ENCODE data around the gene COPS7B. TPM values are rescaled to one million over a fixed set of nuclear protein-coding genes. Genes with fewer than 3 reads are reported as not detected.
"Not testable (repeated sequence)": the region's sequence is repeated elsewhere in the genome, so short reads cannot be mapped to it uniquely, and the experiment has no call there.

The COPS7B gene
- total RNA-seq (2014; rRNA removed; shearing (Covaris generic)) = 15.5 and 20.8 TPM in 2 replicates

DNA sequence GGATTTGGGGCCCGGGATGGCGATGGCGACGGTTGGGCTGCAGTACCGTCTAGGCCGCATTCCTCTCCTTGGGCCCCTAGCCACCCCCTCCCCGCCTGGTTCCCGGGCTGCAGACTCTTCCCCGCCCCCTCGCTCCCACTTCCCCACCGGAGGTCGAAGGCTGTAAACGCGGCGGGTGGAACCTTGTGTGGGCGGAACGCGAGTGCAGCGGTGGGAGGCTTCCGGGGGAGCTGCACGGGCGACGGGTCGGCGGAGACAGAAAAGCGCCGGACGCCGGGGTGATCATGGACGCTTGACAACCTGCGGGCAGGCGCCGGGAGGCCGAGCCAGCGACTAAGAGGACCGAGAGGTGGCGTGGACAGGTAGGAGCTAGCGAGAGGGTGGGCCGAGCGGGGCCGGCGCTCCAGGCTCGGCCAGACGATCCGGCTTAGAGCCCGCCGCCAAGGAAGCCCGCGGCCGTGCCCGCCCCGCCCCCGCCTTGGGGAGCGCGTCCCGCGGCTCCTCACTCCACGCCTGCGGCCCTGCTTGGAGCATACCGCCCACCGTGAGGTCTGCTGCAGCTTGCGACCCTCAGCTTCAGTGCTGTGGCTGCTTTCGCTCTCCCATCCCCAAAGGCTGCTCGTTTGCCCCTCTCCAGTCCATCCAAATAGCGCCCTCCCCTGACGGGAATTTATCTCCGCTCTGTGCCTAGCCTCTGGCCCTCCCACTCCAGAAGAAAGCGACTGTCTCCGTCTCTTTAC is at the start of gene COPS7B:
COPS7B (plus strand) TSS at position 269 of the 740 bp plus-strand sequence. CDS start 2,126 bp downstream, outside the sequence.
- peak; percentile 65 for DNase-seq (ENCODE audit: low read depth)

DNA sequence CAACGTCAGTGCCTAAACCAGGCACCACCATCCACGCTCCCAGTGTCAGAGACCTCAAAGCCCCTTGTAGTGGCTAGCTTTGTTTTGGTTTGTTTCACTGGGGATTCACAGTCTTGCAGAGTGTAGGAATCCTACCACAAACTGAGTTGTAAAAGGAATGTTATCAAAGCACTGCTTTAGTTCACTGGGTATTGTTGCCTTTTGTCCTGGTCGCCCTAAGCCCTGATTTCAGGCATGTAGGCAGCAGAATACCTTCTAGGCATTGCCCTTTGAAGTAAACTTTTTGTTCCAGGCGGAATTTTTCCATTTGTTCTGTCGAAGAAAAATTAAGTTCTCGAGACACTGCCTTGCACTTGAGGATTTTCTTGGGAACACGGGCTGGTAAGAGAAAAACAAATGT is 48.5 kb upstream of the COPS7B start:
- DNase-seq (ENCODE audit: low read depth) = no peak

DNA sequence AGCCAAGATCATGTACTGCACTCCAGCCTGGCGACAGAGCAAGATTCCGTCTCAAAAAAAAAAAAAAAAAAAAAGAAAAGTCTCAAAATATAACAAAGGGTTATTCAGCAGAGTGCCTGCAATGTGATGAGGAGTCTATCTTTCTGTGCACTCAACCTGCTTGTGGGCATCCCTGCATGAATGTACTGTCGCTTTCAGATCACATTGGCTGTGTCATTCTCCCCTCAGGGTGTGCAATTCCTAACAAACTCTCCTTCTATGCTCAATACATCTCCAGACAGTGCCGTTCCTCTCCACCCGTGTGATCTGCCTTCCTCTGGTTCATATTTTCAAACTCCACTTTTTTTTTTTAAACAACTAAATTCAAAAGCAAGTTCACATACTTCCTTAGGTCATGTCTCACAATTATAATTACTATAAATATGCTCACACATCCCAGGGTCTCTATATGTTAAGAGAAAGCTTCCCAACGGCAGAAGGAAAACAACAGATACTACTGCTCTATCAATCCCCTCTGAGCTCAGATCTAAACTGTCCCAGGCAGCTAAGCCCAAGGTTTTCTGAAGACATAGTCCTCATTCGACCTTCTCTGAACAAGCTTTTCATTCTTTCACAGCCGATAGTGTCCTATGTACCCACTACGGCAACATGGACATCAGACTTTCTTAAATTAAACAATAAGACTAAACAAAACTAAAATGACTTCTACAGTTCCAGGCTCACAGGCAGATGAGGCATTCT is 42.7 kb upstream of the COPS7B start:
- no peak for DNase-seq (ENCODE audit: low read depth)

DNA sequence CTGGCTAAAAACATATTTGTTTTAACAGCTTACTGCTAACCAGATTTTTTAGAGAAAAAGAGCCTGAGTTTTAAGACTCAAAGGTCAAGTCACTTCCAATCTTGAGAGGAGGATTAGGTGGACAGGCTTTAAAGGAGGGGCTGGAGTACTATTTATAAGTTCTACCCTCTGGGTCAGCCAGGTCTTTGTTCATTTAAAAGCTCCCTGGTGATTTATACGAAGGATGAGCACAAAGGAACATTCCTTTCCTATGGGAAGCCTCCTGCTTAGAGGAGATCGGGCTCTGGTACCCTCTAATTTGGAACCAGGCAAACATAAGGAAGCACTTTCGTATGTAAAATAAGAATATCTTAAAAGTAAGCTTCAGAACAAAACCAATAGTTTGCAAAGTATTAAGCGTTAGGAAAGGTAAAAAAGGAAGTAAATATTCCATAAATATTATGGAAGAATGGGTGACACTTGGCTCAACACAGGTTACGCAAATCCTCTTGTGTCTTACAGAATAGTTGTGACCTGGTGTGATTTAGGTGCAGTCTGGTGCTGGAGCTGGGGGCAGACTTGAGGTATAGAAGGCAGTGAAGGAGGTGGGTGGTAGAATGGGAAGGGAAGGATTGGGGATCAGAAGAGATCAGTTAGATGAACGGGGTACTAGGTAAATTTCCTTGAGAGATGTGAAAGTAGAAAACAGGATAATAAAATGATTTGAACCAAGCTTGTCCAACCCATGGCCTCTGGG is 40.8 kb upstream of the COPS7B start:
- no peak for DNase-seq (ENCODE audit: low read depth)

DNA sequence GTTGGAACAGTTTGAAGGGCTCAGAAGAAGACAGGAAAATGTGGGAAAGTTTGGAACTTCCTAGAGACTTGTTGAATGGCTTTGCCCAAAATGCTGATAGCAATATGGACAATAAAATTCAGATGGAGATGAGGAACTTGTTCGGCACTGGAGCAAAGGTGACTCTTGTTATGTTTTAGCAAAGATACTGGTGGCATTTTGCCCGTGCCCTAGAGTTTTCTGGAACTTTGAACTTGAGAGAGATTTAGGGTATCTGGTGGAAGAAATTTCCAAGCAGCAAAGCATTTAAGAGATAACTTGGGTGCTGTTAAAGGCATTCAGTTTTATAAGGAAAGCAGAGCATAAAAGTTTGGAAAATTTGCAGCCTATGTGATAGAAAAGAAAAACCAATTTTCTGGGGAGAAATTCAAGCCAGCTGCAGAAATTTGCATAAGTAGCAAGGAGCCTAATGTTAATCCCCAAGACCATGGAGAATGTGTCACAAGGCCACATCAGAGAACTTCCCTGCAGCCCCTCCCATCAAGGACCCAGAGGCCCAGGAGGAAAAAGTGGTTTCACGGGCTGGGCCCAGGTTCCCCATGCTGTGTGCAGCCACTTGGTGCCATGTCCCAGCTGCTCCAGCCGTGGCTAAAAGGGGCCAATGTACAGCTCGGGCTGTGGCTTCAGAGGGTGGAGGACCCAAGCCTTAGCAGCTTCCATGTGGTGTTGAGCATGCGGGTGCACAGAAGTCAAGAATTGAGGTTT is 37.9 kb upstream of the COPS7B start:
- not testable (repeated sequence) for DNase-seq (ENCODE audit: low read depth)

DNA sequence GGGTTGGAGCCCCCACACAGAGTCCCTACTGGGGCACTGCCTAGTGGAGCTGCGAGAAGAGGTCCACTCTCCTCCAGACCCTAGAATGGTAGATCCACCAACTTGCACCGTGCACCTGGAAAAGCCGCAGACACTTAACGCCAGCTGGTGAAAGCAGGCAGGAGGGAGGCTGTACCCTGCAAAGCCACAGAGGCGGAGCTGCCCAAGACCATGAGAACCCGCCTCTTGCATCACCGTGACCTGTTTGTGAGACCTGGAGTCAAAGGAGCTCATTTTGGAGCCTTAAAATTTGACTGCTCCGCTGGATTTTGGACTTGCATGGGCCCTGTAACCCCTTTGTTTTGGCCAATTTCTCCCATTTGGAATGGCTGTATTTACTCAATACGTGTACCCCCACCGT is 37.2 kb upstream of the COPS7B start:
- not testable (repeated sequence) for DNase-seq (ENCODE audit: low read depth)

DNA sequence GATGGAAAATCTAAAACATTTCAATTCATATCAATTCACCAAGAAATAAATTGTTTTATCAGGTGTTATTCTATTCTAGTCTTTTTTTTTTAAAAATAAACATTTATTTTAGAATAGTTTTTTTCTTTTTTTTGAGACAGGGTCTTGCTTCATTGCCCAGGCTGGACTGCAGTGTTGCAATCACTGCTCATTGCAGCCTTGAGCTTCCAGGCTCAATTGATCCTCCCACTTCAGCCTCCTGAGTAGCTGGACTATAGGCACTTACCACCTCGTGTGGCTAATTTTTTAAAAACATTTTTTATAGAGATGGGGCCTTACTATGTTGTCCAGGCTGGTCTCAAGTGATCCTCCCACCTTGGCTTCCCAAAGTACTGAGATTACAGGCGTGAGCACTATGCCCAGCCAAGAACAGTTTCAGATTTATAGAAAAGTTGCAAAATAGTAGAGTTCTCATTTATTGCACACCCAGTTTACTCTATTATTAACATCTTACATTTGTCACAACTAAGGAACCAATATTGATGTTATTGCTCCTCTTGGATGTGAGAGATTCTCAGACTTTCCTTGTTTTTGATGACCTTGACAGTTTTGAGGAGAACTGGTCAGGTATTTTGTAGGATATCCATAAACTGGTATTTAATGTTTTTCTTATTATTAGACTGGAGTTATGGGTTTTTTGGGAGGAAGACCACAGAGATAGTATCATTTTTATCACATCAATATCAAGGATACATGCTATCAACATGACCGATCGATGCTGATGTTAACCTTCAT is 35.0 kb upstream of the COPS7B start:
- DNase-seq (ENCODE audit: low read depth) = no peak

DNA sequence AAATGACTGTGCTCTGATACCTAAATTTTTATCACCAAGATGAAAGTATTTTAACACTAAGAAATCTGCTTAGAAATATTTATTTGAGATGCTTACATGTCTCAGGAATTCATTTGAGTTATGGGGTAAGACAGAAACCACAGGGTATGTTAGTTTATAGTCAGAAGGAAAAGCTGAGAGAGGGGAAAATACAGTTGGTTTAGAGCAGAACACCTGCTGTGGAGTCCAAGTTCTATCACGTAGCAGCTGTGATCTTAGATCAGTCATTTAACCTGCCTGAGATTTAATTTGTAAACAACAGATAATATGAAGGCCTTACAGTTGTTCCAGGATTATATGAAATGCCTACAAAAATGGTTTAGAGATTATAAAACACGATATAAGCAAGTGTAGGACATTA is 34.2 kb upstream of the COPS7B start:
- DNase-seq (ENCODE audit: low read depth) = no peak

DNA sequence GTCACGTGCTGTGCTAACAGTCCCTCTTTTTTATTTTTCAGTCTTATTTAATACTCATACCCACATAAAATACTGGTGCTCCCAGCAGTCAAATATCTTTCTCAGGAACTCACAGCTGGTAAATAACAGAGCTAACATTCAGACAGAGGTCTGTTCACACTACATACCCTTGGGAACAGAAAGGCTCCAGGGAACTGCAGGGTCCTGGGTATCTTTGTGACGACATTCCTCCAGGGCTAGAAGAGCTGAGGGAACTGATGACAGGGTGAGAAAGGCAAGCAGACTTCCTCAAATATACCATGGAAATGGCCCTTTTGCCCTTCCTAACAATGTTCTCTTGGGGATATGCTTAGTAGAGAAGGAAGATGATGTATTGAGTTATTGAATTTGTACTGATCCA is 24.5 kb upstream of the COPS7B start:
- DNase-seq (ENCODE audit: low read depth) = no peak

DNA sequence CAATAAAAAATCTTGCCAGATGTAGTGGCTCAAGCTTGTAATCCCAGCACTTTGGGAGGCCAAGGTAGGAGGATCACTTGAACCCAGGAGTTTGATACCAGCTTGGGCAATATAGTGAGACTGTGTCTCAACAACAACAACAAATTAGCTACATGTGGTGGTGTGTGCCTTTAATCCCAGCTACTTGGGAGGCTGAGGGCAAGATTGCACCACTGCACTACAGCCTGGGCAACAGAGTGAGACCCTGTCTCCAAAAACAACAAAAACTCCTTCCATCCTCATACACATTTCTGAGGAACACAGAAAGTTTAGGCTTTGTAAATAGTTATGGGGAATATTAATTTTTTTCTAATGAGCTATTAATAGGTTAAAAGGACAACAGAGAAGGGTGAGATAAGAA is 22.1 kb upstream of the COPS7B start:
- DNase-seq (ENCODE audit: low read depth) = no peak

DNA sequence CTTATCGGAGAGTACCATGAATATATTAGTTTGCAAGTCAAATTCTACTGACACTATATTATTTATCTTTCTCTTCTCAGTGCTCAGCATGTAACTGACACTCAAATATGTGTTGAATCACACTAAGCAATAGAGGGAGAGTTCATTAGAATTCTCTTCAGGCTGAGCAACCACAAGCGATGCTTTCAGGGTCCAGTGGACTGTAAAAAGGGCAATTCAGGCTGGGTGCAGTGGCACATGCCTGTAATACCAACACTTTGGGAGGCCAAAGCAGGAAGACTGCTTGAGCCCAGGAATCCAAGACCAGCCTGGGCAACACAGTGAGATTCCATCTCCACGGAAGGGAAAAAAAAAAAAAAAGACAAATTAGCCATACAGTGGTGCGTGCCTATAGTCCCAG is 21.5 kb upstream of the COPS7B start:
- no peak for DNase-seq (ENCODE audit: low read depth)

DNA sequence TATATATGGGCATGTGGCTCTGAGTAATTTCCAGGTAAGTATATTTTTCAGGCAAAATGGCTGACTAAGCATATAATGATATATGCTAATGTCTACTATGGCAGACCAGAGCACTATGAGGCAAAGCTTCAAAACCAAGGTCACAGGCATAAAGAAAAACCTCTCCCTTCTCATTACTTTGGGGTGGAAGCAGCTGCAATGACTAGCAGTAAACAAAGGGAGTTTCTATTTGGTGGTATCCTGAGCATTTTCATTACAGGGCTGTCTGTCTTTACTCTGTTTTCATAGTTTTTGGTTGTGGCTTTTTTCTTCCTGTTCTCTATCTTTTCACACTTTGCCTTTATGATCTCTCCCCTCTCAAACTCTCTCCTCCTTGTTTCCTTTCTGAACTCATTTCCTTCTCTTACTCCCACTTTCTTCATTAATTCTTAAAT is 20.7 kb upstream of the COPS7B start:
- no peak for DNase-seq (ENCODE audit: low read depth)

DNA sequence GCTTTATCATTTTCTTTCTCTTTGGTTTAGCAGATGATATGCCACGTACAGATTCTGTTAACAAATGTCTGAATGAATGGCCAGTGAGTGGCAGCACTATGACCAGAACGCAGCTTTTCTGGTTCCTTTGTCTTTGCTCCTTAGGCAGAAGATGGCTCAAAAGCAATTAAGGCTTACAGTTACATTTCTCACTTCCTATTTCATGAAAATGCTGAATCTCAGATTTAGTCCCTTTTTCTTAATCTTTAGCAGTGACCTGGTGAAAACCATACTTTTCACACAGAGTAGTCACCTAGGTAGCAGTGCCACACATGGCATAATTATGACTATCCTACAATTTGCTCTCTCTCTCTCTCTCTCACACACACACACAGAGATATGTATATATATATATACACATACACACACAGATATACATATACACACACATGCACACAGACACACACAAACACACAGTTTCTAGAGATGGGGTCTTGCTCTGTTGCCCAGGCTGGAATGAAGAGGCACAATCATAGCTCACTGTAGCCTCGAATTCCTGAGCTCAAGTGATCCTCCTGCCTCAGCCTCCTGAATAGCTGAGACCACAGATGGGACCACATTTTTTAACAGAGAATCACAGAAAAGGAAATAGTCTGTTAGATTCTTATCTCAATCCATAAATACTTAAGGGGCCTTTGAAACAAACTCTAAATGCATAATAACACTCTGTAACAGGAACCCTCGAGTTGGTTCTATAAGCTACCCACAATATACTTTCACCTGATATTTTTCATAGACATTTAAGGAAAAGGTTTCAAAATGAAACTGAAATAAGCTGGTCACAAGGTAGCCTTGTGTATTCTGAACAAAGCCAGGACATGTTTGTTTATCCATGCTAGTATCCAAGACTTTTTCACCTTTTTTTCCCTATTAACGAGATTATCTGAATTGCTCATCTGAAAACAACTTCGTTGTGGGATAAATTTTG is 16.8 kb upstream of the COPS7B start:
- DNase-seq (ENCODE audit: low read depth) = no peak

DNA sequence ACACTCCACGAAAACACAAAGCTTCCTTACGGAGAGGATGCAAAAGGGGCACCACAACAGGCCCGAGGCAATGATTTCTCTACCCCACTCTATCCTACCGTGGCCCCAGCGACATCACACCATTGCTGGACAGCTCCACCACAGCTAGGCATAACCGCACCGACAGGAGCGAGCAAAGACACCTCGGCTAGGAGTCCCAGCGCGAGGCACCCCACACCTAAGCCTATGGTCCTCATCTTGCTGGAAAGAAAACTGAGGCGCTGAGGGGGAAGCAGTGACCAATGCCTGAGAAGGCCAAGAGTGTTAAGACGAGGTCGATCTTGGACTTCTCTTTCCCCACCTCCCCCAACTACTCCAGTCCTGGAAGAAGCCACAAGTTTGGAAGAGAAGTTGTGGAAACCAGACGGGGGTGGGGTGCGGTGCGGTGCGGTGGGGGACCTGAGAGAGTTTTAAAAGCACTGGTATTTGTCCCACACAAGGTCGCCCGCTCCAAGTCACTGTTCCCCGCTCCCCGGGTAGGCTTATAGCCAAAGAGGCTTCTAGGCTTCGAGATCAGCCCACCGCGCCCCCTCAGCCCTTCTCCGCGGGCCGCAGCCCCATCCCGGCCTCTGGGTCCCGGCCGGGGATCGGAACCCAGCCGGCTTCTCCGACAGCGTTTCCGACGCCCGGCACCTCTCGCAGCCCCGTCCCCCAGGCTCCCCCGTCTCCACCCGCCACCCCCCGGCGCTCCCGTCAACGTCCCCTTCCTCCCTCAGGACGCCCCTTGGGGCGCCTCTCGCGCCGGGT is 5.9 kb upstream of the COPS7B start:
- DNase-seq (ENCODE audit: low read depth) = peak; percentile 25

DNA sequence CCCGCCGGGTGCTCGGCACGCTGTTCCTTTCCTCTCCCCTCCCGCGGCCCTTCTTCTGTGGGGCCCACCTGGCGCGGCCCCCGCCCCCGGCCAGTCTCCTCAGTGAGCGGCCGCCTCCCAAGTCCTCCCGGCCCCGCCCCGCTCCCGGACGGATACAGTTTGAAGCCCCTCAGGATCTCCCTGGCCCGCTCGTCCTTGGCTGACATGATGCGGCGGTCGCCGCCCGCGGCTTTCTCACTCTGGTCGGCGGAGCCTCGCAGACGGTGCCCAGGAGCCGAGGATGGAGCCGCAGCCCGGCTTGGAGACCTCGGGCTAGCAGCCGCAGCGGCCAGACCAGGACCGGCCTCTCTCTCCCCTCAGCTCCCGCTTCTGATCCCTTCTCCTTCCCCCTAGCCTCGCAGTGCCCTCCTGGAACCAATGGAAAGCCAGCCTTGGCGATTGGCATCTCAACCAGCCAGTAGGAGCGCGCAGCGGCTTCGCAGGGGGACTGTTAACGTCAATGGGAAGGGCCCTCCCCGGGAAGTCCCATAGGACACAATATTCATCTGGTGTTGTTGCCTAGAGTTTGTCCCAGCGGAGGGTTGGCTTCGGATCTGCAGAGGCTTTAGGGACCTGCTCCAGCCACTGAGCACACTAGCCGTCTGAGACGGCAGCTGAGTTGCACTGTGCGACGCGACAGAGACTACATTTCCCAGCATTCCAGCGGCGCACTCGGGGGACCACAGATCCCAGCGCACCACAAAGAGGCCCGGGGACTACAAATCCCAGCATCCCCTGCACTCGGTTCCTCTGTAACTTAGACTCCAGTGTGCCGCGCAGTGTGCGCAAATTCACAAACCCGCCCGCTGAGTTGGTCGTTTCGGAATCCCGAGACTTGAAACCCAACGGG is 5.1 kb upstream of the COPS7B start, which contains the start of gene PDE6D:
PDE6D (minus strand) TSS at position 374 of the 889 bp plus-strand sequence; CDS start at position 206, 168 bp downstream.
- peak; percentile 97 for DNase-seq (ENCODE audit: low read depth)

DNA sequence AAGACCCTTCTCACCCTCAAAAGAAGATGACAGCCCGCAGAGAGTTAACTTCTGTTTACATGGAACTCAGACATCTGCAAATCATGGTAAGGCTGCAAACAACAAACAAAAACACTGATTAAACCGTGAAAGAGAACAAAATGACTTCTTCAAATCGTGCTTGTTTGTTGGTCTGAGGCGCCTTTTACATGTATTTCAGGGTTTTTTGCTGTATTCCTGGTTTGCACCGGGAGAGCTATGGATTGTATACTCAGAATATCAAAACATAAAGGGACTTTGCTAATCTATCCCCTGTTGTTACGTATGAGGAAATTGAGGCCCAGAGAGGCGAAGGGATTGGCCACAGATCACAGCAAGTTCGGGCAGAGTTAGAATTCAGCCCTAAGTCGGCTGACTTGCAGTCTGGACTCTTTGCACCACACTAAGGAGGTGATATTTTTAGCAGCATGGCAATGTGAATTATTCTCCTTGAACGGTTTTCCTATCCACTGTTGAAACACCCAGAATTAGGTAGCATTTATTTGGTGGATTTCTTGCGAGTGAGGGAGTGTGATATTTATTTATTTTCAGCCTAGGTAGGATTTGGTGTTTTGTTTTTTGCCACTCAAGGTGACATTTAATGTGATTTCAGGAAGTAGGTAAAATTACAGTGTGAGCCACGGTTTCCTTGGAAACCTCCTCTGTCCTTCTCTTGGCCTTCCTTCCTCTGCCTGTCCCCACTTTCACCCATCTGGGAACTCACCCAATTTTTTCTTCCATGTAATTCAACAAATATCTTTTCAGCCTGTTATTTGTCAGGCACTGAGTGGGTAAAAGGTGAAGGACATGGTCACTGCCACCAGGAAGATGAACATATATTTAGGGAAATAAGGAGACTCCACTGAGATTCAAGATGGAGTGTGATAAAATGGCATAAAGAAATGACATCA is 4.2 kb upstream of the COPS7B start:
- DNase-seq (ENCODE audit: low read depth) = peak; percentile 81

DNA sequence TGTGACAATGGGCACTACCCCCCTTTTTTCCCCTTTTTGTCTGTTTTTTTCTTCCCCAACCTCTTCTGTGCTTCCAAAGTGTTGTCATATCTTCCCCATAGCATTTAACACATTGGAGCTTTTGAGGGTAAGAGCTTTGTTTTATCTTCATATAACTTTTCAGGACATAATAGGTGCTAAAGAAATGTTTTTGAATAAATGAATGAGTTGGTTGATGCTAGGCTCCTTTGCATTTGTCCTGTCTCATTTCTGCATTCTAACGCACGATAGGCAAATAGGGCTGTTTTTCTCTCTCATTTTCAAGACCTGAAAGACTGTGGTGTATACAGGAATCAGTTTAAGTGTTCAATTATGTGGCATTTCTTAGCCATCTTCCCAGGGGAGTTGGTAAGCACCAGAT is 832 bp upstream of the COPS7B start:
- DNase-seq (ENCODE audit: low read depth) = no peak

All from M059J (cell line).